IPS-NIHi7 (cell line): Measurements from ENCODE around the gene CENPV.

Experiments used
- DNase-seq: peaks from one replicate; pipeline ENCODE4 v3.0.0; 2012; ENCODE audit warnings: mixed read lengths; ENCODE audit errors: extremely low spot score

Gene CENPV

DNA sequence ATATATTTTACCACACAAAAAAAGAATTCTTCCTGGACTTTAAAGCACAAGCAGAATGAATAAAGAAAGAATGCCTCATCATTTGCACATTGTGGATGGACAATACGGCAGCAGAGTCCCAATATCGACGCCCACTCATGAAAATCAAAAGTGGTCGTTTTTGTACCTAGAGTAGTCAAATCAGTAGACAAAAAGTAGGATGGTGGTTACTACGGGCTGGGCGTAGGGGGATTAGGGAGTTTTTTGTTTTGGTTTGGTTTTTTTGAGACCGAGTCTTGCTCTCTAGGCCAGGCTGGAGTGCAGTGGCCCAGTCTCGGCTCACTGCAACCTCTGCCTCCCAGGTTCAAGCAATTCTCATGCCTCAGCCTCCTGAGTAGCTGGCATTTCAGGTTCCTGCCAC is 8.6 kb upstream of the CENPV start:
- DNase-seq, result no peak

DNA sequence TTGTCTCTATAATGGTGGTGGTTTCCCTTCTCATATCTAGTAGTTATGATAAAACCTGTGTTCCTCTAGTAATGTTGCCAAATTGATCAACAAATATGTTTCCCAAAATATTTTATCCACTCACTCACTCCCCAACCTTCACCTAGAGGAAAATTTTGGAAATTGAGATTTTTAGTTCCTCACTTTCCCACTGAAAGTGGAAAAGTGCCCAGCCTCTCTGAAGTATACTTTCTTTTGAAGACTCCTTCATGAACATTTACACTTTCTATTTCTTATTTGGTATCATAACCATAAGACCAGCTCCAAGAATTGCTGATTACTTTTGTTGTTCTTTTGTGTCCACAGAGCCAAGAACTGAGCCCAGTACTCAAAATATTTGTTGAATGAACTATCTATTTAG is 5.1 kb upstream of the CENPV start:
- DNase-seq, result no peak

DNA sequence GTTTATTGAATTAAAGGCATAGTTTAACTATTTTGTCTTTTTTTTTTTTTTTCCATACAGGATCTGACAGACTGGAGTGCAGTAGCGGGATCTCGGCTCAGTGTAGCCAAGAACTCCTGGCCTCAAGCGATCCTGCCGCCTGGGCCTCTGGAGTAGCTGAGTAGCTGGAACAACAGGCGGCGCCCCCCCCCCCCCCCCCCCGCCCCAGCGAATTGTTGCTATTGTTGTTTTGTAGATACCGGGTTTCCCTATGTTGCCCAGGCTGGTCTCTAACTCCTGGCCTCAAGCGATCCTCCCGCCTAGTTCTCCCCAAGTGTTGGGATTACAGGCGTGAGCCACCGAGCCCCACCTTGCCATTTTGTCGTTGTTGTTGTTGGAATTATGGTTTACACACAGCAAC is 1.3 kb upstream of the CENPV start:
- no peak for DNase-seq

DNA sequence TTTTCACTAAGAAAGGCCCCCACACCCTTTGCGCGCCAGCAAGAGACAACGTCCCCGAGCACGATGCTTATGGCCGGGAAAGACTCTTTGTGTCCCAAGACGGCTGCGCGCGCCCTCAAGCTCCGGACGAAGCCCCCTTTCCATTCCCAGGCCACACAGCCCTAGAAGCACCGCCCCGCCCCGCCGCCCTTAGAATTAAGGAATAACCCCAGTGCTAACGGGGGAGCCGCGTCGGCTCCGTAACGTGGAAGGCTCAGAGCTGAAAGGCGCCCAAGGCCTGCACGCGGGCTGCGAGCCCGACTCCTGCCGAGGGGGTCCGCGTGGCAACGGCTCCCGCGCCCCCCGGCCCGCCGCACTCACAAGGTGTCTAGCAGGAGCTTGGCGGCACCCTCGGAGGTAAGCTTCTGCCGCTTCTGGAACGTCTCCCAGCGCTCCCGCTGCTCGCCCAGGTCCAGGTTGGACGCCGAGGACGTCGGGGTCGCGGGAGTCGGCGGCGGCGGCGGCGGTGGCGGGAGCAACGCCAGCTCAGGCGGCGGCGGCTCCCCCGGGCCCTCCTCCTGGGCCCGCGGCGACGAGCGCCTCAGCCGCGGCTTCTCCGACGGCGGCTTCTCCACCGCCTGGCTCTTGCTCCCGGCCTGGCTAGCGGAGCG is 477 bp downstream of the CENPV start:
- DNase-seq, result peak; percentile 46

DNA sequence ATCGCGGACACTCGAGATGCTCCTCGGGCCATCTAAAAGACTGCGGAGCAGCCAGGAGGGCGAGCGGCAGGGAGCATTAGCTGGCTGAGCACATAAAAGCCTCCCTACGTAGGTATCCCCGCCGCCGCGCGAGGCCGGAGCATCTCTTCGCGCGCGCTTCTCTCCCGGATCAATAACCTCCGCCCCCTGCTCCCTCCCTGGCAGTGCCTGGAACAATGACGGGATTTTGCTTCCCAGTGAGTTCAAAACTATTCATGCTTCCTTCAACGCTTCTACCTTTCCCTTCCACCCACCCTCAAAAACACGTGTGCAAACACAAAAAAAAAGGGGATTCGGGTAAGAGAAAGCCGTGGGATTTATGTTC is 984 bp downstream of the CENPV start:
- peak; percentile 54 for DNase-seq

DNA sequence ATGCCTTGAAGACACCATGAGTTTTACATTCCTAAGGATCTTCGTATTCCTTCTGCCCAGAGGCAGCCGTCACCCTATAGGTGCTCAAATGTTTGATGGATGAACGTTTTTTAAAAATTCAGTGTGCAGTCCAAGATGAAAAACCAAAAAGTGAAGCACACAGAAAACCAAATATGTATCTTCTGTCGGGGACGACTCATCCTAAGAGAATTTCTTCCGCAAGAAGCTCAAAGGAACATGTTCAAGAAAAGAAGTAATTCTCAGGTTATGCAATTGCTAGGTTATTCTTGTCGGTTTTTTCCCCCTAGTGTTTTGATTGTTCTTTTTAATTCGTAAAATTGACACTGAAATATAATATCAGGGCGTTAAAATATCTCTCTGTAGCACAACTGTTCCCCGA is 1.4 kb downstream of the CENPV start:
- no peak for DNase-seq

DNA sequence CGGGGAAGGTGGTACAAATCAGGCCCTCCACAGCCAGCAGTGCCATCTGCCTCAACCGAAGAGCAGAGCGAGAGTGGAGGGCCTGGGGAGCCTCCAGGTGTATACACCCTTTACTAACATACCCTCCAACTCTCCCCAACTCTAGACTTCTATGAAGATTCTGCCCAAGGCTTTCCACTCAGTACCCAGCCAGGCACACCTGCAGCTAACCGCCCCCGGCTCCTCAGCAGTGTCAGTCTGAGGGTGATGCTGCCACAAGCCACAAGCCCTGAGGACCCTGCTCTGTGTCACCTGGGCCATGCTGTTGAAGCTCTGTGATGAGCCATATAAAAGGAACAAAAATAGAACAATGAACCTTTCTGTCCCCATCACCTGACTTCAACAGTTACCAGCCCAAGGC is 3.8 kb downstream of the CENPV start:
- DNase-seq, result no peak

DNA sequence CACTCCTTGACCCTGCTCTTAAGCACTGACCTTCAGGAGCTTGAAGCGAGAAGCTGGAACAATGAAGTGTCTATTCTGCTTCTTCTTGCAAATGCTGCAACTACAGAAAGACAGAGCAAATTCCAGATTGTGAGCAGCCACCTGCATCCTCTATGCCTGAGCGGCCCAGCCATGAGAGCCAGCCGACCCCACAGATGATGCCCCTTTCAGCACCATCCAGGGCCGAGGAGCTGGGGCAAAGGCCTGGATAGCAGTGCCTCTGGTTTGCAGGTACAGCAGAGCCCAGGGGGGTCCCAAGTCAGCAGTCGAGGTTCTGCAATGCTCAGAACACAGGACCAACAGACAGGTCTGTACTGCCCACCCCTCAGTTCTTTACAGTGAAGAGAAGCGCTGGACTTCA is 4.7 kb downstream of the CENPV start:
- no peak for DNase-seq

DNA sequence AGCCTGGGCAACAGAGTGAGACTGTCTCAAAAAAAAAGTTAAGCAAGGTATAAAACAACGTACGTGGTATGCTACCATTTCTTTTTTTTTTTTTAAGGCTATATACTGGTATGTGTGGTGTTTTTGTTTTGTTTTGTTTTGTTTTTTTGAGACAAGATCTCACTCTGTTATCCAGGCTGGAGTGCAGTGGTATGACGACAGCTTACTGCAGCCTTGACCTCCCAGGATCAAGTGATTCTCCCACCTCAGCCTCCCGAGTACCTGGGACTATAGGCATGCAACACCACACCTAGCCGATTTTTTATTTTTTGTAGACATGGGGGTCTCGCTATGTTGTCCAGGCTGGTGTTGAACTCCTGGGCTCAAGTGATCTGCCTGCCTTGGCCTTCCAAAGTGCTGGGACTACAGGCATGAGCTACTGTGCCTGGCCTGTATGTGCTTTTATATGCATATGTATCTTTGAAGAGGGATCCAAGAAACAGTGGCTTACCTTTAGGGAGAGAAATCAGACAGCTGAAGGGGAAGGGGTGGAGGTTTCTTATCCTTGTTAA is 6.5 kb downstream of the CENPV start:
- DNase-seq, result no peak

DNA sequence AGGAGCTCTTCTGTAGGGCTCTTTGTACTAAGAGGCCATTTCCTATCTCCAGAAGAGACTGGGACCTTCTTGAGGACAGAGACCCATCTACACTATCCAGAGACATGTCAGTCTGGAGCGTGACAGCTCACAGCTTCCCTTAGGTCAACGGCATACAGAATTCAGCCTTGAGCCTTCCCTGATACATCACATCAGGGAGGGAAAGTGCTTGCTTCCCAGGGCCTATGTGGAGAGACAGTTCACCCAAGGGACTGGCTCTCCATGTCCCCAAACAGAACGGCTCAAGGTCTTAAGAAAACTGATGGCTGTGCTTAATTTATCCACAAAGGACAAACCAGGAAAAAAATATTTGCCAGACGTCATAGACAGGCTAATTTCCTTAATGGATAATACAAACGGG is 7.7 kb downstream of the CENPV start:
- no peak for DNase-seq

DNA sequence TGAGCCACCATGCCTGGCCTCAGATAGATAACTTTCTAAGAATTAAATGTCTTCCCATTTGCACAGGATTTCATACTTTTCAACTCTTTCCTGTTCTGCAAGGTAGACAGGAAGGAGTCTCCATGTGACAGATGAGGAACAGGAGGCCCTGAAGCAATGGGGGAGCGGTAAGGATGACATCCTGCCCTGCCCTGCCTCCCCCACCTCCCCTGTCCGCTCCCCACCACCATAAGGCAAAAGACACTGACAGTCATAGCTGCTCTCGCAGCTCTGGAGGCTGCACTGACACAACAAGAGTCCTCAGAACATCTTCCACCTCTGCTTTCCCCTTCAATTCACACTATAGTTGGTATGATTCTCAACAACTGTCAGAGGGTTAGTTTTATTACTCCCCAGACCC is 9.7 kb downstream of the CENPV start:
- no peak for DNase-seq

DNA sequence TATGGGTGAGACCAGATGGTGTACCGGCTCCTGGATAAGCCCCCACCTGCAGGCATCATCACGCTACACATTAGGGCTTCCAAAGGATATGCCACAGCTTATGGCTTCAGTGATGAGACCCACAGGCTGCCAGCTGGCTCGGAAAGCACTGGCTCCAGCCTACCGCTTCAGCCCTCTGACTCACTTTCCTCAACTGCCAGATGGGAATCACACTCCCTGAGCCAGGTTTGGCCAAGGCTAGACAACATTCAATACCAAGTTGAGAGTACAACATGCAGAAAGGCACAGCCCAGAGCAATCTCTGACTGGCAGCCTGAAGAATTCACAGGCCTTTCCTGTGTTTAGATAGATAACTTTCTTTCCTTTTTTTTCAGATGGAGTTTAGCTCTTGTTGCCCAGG is 10.3 kb downstream of the CENPV start:
- no peak for DNase-seq

DNA sequence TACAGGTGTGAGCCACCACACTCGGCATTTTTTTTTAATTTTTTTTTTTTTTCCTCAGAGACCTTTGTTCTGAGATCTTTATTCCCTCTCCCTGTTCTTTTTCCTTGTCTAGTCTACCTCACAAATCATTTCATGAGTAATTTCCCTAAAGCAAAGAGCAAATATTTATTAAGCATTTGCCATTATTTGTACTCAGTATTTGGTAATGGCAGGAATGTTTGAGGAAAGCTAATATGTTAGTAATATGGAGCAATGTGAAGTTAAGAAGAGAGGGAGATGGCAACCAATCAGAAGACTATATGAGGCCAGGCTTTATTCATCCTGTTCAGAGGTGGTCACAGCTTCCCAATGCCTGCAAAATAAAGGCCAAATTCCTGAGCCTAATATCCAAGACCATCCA is 13.3 kb downstream of the CENPV start:
- no peak for DNase-seq

DNA sequence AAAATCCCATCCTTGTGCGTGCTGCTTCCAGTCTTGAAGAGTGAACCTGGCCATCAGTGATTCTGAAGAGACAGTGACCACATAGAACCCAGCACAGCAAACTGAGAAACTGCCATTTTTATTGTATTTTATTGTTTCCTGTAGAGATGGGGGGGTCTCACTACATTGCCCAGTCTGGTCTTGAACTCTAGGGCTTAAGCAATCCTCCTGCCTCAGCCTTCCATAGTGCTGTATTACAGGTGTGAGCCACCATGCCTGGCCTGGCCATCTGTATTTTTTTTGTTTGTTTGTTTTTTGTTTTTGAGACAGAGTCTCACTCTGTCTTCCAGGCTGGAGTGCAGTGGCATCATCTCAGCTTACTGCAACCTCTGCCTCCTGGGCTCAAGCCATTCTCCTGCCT is 13.9 kb downstream of the CENPV start:
- DNase-seq, result no peak

DNA sequence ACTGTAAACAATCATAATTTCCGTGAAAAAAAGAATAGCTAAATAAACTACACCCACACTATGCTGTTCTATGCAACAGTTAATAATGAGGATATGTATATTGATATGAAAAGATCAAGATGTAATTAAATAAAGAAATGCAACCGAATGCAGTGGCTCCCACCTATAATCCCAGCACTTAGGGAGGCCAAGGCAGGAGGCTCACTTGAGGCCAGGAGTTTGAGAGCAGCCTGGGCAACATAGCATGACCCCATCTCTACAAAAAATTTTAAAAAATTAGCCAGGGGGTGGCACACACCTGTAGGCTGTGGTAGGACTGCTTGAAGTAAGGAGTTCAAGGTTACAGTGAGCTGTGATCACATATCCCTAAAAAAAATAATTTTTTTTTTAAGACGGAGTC is 14.9 kb downstream of the CENPV start:
- DNase-seq, result no peak

DNA sequence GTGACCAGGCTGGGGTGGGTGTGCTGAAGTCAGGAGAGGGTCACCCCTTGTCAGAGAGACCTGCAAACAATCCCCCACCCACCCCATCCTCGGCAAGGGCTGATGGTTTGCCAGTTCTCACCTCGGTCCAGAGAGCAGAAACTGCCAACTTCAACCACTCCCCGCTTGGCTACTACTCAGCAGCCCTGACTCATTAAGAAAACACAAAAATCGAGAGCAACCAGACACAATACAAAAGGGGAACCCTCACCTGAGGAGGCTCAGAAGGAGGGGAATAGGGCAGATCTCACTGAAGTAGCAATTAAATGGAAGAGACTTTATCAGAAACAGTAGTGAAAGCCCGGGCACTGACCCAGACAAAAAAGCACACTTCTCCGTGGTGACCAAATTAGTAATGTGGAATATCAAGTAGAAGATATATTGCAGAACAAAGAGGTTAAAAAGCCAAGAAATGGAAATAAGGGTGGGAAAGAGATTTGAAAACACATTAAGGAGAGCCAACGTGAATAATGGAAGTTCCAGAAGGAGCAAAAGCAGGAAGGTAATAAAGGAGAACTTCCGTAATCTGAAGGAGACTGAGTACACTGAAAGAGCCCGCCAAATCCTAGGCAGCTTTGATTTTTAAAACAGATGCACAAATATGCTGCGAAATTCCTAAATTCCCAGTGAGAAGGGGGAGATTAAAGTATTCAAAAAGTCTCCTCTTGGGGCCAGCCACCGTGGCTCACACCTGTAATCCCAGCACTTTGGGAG is 23.6 kb downstream of the CENPV start:
- DNase-seq, result no peak

DNA sequence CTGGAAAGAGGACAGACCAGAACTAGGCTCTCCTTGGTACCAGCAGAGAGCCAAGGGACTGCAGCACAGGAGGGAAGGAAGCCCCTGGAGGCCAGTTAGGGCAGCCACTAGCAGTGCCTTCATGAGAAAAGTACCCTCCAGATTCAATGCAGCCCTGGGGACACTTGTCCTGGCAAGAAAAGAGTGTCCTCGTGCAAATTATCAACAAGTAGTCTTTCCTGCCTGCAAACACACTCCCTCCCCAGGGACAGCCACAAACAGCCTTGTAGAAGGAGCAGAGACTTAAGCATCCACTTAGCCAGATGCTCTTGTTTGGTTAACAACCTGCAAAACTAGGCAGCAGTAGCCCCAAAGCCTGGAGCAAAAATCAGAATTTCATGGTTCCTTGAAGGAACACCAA is 24.3 kb downstream of the CENPV start:
- DNase-seq, result peak; percentile 30

DNA sequence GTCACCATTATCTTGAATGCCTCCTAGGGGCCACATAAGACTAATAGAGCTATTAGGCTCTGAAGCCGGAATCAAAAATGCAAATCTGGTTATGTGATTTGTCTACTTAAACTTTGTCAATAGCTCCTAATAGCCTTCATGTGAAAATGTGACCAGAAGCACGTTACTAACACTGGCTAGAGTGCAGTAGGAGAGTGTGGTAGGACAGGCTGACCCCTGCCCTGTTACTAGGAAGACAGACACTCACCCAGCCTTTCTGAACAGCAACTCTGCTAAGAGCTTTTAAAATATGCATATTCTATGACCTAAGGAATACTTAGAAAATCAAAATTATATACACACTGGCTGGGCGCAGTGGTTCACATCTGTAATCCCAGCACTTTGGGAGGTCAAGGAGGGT is 26.3 kb downstream of the CENPV start:
- DNase-seq, result no peak

DNA sequence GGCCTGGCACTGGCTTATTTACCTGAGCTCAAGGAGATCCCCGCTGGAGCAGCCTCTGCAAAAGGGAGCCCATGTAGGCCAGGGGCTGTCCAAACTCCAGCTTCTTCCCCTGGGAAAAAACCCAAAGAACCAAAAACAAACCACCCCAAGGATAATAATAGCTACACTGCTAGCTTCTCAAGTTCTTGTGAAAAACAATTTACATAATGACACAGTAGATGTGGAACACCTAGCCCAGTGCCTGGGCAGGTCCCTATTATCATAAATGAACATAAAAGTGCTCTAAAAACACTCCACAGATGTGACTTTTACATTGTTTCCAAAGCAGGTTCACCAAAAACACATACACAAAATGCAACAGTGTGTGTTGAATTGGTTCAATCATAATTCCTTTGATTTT is 27.3 kb downstream of the CENPV start:
- DNase-seq, result no peak

DNA sequence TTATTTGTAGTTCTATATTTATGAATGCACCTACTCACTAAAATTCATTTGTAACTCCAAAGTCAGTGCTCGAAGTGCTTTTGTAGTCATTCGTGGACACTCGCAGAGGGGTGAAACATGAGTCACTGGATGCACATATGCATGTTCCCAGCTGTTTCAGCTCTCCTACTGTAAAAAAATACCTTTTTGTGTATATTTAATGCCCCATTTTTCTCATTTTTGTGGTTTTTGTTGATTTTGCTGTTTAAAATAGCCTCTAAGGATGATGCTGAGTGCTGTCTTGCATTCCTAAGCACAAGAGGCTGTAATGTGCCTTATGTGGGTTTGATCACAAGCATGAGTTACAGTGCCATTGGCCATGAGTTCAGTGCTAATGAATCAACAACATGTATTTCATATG is 30.6 kb downstream of the CENPV start:
- no peak for DNase-seq

DNA sequence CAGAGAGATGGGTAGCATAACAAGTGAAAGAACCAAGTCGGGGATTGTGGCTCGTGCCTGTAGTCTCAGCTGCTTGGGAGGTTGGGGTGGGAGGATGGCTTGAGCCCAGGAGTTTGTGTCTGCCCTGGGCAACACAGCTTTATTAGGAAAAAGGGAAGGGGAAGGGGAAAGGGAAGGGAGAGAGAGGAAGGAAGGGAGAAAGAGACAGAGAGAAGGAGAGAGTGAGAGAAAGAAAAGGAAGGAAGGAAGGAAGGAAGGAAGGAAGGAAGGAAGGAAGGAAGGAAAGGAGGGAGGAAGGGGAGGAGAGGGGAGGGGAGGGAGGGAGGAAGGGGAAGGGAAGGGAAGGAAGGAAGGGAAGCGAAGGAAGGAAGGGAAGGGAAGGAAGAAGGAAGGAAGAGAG is 33.3 kb downstream of the CENPV start:
- no peak for DNase-seq

DNA sequence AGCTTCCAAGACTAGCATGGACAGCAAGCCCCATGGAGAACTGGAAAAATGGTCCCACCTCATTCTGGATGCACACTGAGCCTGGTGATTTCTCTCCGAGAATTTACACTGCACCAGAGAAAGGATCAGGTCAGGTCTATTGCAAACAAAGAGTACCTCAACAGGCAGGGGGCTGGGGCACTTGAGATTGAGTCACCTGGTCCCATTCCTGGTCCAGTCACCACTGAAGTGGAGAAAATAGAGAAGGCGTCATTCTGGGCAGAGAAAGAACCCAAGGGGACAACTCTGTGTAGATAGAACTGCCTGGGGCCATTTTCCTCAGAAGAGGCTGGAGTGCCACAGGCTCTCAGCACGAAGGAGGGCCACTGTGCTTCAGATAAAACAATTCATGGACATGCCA is 38.4 kb downstream of the CENPV start:
- no peak for DNase-seq

DNA sequence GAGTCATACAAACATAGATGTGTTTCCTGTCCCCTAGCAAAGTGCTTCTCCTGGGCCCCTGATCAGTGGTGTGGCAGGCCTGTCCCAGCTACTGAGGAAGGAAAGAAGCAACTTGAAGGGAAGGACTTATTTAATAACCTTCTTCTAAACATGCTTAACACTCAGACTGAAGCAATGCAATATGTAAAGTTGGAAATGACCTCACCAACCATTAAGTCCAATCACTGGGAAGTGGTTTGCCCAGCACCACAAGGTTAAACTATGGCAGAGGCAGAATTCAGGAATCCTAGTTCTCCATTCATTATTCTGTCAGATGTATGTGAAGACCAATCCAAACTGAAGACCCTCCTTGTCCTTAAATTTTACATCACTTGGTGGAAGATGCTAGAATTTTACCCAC is 39.1 kb downstream of the CENPV start:
- DNase-seq, result no peak
